WERI-Rb-1 (cell line): ENCODE results near the gene UBA6.

ENCODE experiments used
- DNase-seq: peaks from one replicate; pipeline ENCODE4 v3.0.0-alpha.2; 2020
- H3K27ac ChIP-seq: fragments of 250-450 bp; sonication (Bioruptor Pico); 2 replicates; pipeline ENCODE4 v1.5.1; 2020; ENCODE audit warnings: mild to moderate bottlenecking, moderate library complexity
- H3K27me3 ChIP-seq: fragments of 250-450 bp; sonication (Bioruptor Pico); 2 replicates; pipeline ENCODE4 v1.5.1; 2021; ENCODE audit warnings: mild to moderate bottlenecking, low read depth, moderate library complexity; ENCODE audit not compliant: insufficient read depth, severe bottlenecking
- H3K36me3 ChIP-seq: fragments of 250-450 bp; sonication (Bioruptor Pico); 2 replicates; pipeline ENCODE4 v1.5.1; 2020; ENCODE audit warnings: mild to moderate bottlenecking, moderate library complexity
- H3K4me3 ChIP-seq: 2 replicates; pipeline ENCODE4 v1.5.1; 2011; ENCODE audit warnings: low read depth, mild to moderate bottlenecking, control low read depth, low read length
- H3K9me3 ChIP-seq: fragments of 250-450 bp; sonication (Bioruptor Pico); 2 replicates; pipeline ENCODE4 v1.5.1; 2021; ENCODE audit warnings: mild to moderate bottlenecking, moderate library complexity; ENCODE audit not compliant: severe bottlenecking
- TF ChIP-seq, protein P1 (sequence below): IDR thresholded peaks from 2 replicates; pipeline ENCODE4 v1.5.1; 2011; ENCODE audit warnings: low read depth, mild to moderate bottlenecking, control low read depth, inconsistent platforms, low read length

Gene UBA6

GRCh38 chr4:67616478-67616877, 84.5 kb downstream of the UBA6 start:
- Histone ChIP-seq H3K4me3 (no peak overlapping the region), H3K9me3 (no peaks in the 10 kb centered on the region), H3K27me3 (no peaks in the 10 kb centered on the region), H3K27ac (no peak overlapping the region), H3K36me3 (peaks cover 27% of the 10 kb centered on the region)
- no peak for DNase-seq
- TF ChIP-seq, protein P1, sequence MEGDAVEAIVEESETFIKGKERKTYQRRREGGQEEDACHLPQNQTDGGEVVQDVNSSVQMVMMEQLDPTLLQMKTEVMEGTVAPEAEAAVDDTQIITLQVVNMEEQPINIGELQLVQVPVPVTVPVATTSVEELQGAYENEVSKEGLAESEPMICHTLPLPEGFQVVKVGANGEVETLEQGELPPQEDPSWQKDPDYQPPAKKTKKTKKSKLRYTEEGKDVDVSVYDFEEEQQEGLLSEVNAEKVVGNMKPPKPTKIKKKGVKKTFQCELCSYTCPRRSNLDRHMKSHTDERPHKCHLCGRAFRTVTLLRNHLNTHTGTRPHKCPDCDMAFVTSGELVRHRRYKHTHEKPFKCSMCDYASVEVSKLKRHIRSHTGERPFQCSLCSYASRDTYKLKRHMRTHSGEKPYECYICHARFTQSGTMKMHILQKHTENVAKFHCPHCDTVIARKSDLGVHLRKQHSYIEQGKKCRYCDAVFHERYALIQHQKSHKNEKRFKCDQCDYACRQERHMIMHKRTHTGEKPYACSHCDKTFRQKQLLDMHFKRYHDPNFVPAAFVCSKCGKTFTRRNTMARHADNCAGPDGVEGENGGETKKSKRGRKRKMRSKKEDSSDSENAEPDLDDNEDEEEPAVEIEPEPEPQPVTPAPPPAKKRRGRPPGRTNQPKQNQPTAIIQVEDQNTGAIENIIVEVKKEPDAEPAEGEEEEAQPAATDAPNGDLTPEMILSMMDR: no peak

GRCh38 chr4:67615119-67615518, 85.8 kb downstream of the UBA6 start:
- Histone ChIP-seq H3K9me3 (no peaks in the 10 kb centered on the region), H3K36me3 (peaks cover 14% of the 10 kb centered on the region), H3K27me3 (no peaks in the 10 kb centered on the region), H3K4me3 (no peak overlapping the region), H3K27ac (no peak overlapping the region)
- TF ChIP-seq, protein P1: no peak
- no peak for DNase-seq

- Histone ChIP-seq H3K36me3 (peaks cover 8% of the 10 kb centered on the region), H3K4me3 (no peak overlapping the region), H3K27me3 (no peaks in the 10 kb centered on the region), H3K9me3 (no peaks in the 10 kb centered on the region), H3K27ac (no peak overlapping the region)
- DNase-seq: no peak
- TF ChIP-seq, protein P1: no peak
Measured at GRCh38 chr4:67614186-67614585, 86.8 kb downstream of the UBA6 start.

DNA sequence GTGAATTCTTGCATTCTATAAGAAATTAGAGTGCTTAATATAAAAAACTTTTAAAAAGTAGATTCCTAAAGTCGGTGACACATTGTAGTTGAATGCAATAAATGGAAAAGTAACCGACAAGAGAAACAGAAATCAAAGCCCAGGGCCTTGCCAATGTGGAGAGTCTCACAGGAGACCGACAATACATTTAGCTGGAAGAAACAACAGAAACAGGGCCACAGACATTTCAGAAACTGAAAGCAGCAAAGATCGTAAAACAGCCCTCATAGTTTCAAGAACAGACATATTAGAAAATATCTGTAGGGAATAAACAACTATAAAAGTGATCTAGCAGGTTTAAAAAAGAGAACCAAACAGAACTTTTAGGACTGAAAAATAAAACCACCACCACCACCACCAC, 92.9 kb downstream of the UBA6 start:
- Histone ChIP-seq H3K36me3 (no peaks in the 10 kb centered on the region), H3K9me3 (no peaks in the 10 kb centered on the region), H3K27ac (no peak overlapping the region), H3K4me3 (no peak overlapping the region), H3K27me3 (no peaks in the 10 kb centered on the region)
- no peak for DNase-seq
- TF ChIP-seq, protein P1: no peak

DNA sequence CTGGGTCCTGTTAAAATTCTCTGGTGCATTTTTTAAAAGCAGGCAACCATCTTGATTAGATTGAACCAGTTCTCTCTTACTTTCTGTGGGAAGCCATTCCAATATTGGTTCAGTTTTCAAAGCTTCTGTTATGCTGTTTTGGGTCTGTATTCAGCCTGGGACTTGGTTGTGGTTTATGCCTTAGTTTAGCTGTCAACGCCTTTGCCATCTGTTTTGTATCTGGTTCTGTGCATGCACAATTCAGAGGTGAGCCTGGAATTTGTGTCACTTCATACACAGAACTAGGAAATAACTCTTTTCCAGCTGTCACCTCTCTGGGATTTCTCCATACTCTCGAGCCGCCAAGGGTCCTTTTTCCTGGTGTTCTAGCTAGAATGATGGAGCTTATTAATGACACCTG, 96.2 kb downstream of the UBA6 start:
- TF ChIP-seq, protein P1: no peak
- DNase-seq: no peak
- H3K9me3 ChIP-seq: no peaks in the 10 kb centered on the region
- H3K4me3 ChIP-seq: no peak overlapping the region
- H3K27ac ChIP-seq: no peak overlapping the region
- no peaks in the 10 kb centered on the region for H3K27me3 ChIP-seq
- no peaks in the 10 kb centered on the region for H3K36me3 ChIP-seq

DNA sequence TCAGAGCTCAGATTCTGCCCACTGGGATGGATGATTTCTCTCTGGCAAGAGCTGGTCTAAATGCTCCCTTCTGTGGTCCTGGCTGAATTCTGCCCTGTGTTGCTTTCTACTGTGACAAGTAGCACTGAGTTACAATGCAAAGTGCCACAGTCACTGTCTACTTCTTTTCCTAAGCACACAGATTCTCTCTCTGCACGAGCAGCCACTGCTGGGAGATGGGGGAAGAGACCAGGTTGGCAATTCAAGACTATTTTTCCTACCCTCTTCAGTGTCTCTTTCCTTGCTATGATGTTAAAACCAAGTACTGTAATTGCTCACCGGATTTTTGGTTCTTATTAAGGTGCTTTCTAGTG, 97.0 kb downstream of the UBA6 start:
- H3K27me3 ChIP-seq: no peaks in the 10 kb centered on the region
- no peaks in the 10 kb centered on the region for H3K9me3 ChIP-seq
- no peaks in the 10 kb centered on the region for H3K36me3 ChIP-seq
- no peak overlapping the region for H3K4me3 ChIP-seq
- TF ChIP-seq, protein P1: no peak
- DNase-seq: no peak
- H3K27ac ChIP-seq: no peak overlapping the region
